ENCODE measurements around the gene ITPRIPL2. TPM values are rescaled to one million over a fixed set of nuclear protein-coding genes. Genes with fewer than 3 reads are reported as not detected.

Gene ITPRIPL2
- total and polyA plus RNA-seq, 2 of the 13 experiments (the other 11 are each of a cell fraction or from before 2014, with no cell fraction given), result 5.9 to 12.6 TPM

- no peak for TF ChIP-seq ZNF224 (CRISPR knock-in tag; IDR thresholded peaks at IDR 0.05)
- no peak for TF ChIP-seq RFX5 (IDR thresholded peaks at IDR 0.05; ENCODE audit: low read depth, low read length)
- TF ChIP-seq GMEB2 (CRISPR knock-in tag; IDR thresholded peaks at IDR 0.05; ENCODE audit: low read depth), result 0 out of 2 replicates have a peak, but pooled peaks have one; percentile 17
- peak; percentile 30; the same call in 1 of the 2 replicates for TF ChIP-seq GATA4 (IDR thresholded peaks at IDR 0.05; ENCODE audit: borderline replicate concordance, low read depth)
- TF ChIP-seq ZSCAN25 (CRISPR knock-in tag; IDR thresholded peaks at IDR 0.05), result peak; percentile 1; the same call in 1 of the 2 replicates
- no peak for TF ChIP-seq MED8 (CRISPR knock-in tag; IDR thresholded peaks at IDR 0.05; ENCODE audit: insufficient replicate concordance)
- TF ChIP-seq ZNF121 (CRISPR knock-in tag; IDR thresholded peaks at IDR 0.05), result peak; percentile 33; the same call in 1 of the 2 replicates
- TF ChIP-seq TBP (CRISPR knock-in tag; IDR thresholded peaks at IDR 0.05), result 0 out of 2 replicates have a peak, but pooled peaks have one; percentile 37
- peak; percentile 71; the same call in 1 of the 2 replicates for TF ChIP-seq HINFP (CRISPR knock-in tag; IDR thresholded peaks at IDR 0.05; ENCODE audit: low read depth)
- peak; percentile 67 for TF ChIP-seq HNF1B (CRISPR knock-in tag; IDR thresholded peaks at IDR 0.05)
- no peak for TF ChIP-seq ZNF3 (CRISPR knock-in tag; IDR thresholded peaks at IDR 0.05)
- 0 out of 2 replicates have a peak, but pooled peaks have one; percentile 29 for TF ChIP-seq MYNN (CRISPR knock-in tag; IDR thresholded peaks at IDR 0.05; ENCODE audit: low read depth)
- peak; percentile 5; the same call in 1 of the 2 replicates for TF ChIP-seq MEIS2 (CRISPR knock-in tag; IDR thresholded peaks at IDR 0.05)
- no peak for TF ChIP-seq ZNF672 (CRISPR knock-in tag; IDR thresholded peaks at IDR 0.05)
- 0 out of 2 replicates have a peak, but pooled peaks have one; percentile 31 for TF ChIP-seq ZBTB49 (CRISPR knock-in tag; IDR thresholded peaks at IDR 0.05; ENCODE audit: borderline replicate concordance)
- no peak for TF ChIP-seq ZUFSP (CRISPR knock-in tag; IDR thresholded peaks at IDR 0.05; ENCODE audit: borderline replicate concordance)
- TF ChIP-seq TEAD3 (CRISPR knock-in tag; optimal IDR thresholded peaks at IDR 0.05; ENCODE audit: borderline replicate concordance), result peak; percentile 48
- 0 out of 2 replicates have a peak, but pooled peaks have one; percentile 61 for TF ChIP-seq ARHGAP35 (CRISPR knock-in tag; IDR thresholded peaks at IDR 0.05; ENCODE audit: borderline replicate concordance)
- TF ChIP-seq SOX6 (IDR thresholded peaks at IDR 0.05), result no peak
- TF ChIP-seq SOX6 (CRISPR knock-in tag; IDR thresholded peaks at IDR 0.05), result peak; percentile 45; the same call in 1 of the 2 replicates
Measured at GRCh38 chr16:19113577-19114358, at the start of gene ITPRIPL2 (continued).

Measured in HepG2 (cell line).